Neutrophil (primary cell): ENCODE data around the gene VTCN1.

Experiments used
- H3K27ac ChIP-seq: fragments of 200-600 bp; sonication (generic); 2 replicates; pipeline ENCODE4 v1.5.1; 2016; ENCODE audit warnings: mild to moderate bottlenecking, moderate library complexity
- H3K27me3 ChIP-seq: fragments of 200-600 bp; sonication (generic); 2 replicates; pipeline ENCODE4 v1.6.0; 2016; ENCODE audit warnings: mild to moderate bottlenecking
- H3K36me3 ChIP-seq: fragments of 200-600 bp; sonication (generic); 2 replicates; pipeline ENCODE4 v1.5.1; 2017
- H3K4me1 ChIP-seq, 2 experiments: fragments of 200-600 bp in 1 of 2; sonication (generic) in 1 of 2; 1 replicate in 1 of 2; 2 replicates in 1 of 2; pipeline versions ENCODE4 v1.5.1 to v1.6.1; 2013 to 2016; ENCODE audit warnings: low read depth in 1 of 2, low read length in 1 of 2, mild to moderate bottlenecking in 1 of 2, moderate library complexity in 1 of 2; ENCODE audit not compliant: control insufficient read depth in 1 of 2, insufficient read depth in 1 of 2
- H3K4me3 ChIP-seq, 2 experiments: fragments of 200-600 bp in 1 of 2; sonication (generic) in 1 of 2; 1 replicate in 1 of 2; 2 replicates in 1 of 2; pipeline ENCODE4 v1.5.1; 2013 to 2016; ENCODE audit warnings: low read depth in 1 of 2, low read length in 1 of 2, mild to moderate bottlenecking in 1 of 2, moderate library complexity in 1 of 2
- H3K9me3 ChIP-seq: fragments of 200-600 bp; sonication (generic); 2 replicates; pipeline ENCODE4 v1.5.1; 2016
- CTCF ChIP-seq: fragments of 200-600 bp; sonication (generic); IDR thresholded peaks from 2 replicates; pipeline ENCODE4 v1.5.1; 2016; ENCODE audit warnings: antibody characterized with exemption

Gene VTCN1

GRCh38 chr1:117244306-117244705, 33.6 kb upstream of the VTCN1 start:
- TF ChIP-seq CTCF = no peak
- no peak overlapping the region for H3K27ac ChIP-seq
- H3K36me3 ChIP-seq = no peaks in the 10 kb centered on the region
- no peaks in the 10 kb centered on the region for H3K4me1 ChIP-seq
- H3K27me3 ChIP-seq = peaks cover 15% of the 10 kb centered on the region
- H3K4me3 ChIP-seq = no peak overlapping the region
- no peaks in the 10 kb centered on the region for H3K9me3 ChIP-seq

GRCh38 chr1:117241512-117241911, 30.8 kb upstream of the VTCN1 start:
- H3K4me1 ChIP-seq = no peaks in the 10 kb centered on the region
- no peak overlapping the region for H3K4me3 ChIP-seq
- no peaks in the 10 kb centered on the region for H3K9me3 ChIP-seq
- peaks cover 15% of the 10 kb centered on the region for H3K27me3 ChIP-seq
- no peak for TF ChIP-seq CTCF
- no peaks in the 10 kb centered on the region for H3K36me3 ChIP-seq
- no peak overlapping the region for H3K27ac ChIP-seq

GRCh38 chr1:117240547-117240946, 29.8 kb upstream of the VTCN1 start:
- no peak for TF ChIP-seq CTCF
- H3K27ac ChIP-seq = no peak overlapping the region
- H3K27me3 ChIP-seq = peaks cover 15% of the 10 kb centered on the region
- H3K9me3 ChIP-seq = no peaks in the 10 kb centered on the region
- no peak overlapping the region for H3K4me3 ChIP-seq
- H3K4me1 ChIP-seq = no peaks in the 10 kb centered on the region
- H3K36me3 ChIP-seq = no peaks in the 10 kb centered on the region

- TF ChIP-seq CTCF = no peak
- Histone ChIP-seq H3K4me3 (no peak overlapping the region), H3K36me3 (no peaks in the 10 kb centered on the region), H3K4me1 (no peaks in the 10 kb centered on the region), H3K27ac (no peak overlapping the region), H3K9me3 (no peaks in the 10 kb centered on the region), H3K27me3 (peaks cover 15% of the 10 kb centered on the region)
These were observed 28.7 kb upstream of the VTCN1 start for GRCh38 chr1:117239467-117239866.

- no peaks in the 10 kb centered on the region for H3K27me3 ChIP-seq
- no peaks in the 10 kb centered on the region for H3K4me1 ChIP-seq
- no peak overlapping the region for H3K27ac ChIP-seq
- H3K36me3 ChIP-seq = no peaks in the 10 kb centered on the region
- H3K4me3 ChIP-seq = no peak overlapping the region
- H3K9me3 ChIP-seq = no peaks in the 10 kb centered on the region
- TF ChIP-seq CTCF = no peak
These were observed 27.1 kb upstream of the VTCN1 start for GRCh38 chr1:117237726-117238381.
